HepG2 (cell line): ENCODE results near the gene TSGA10IP. TPM values are rescaled to one million over a fixed set of nuclear protein-coding genes. Genes with fewer than 3 reads are reported as not detected.

ENCODE experiments used
- ADNP ChIP-seq: sonication (generic); formaldehyde crosslinking; IDR thresholded peaks from 2 replicates; pipeline ENCODE4 v1.4.0; 2020; ENCODE audit warnings: missing genetic modification reagents
- ELF3 ChIP-seq: IDR thresholded peaks from 2 replicates; pipeline ENCODE4 v1.6.1; 2016; ENCODE audit warnings: missing genetic modification reagents, missing compliant biosample characterization
- HDAC6 ChIP-seq: fragments of 200-600 bp; sonication (generic); IDR thresholded peaks from 2 replicates; pipeline ENCODE4 v1.7.0; 2017; ENCODE audit warnings: mild to moderate bottlenecking, antibody characterized with exemption, low read length, low read depth
- HOXD1 ChIP-seq: sonication (generic); formaldehyde crosslinking; IDR thresholded peaks from 2 replicates; pipeline ENCODE4 v1.5.0; 2020; ENCODE audit warnings: missing genetic modification reagents
- JARID2 ChIP-seq: sonication (generic); formaldehyde crosslinking; IDR thresholded peaks from 2 replicates; pipeline ENCODE4 v1.8.1; 2023; ENCODE audit warnings: missing genetic modification reagents, inconsistent platforms; ENCODE audit not compliant: insufficient replicate concordance
- MIER3 ChIP-seq: IDR thresholded peaks from 2 replicates; pipeline ENCODE4 v1.6.1; 2016; ENCODE audit warnings: missing compliant biosample characterization, borderline replicate concordance
- SATB2 ChIP-seq: sonication (generic); formaldehyde crosslinking; IDR thresholded peaks from 2 replicates; pipeline ENCODE4 v1.5.0; 2020; ENCODE audit warnings: missing genetic modification reagents
- SCMH1 ChIP-seq: sonication (generic); formaldehyde crosslinking; IDR thresholded peaks from 2 replicates; pipeline ENCODE4 v1.9.0; 2021; ENCODE audit warnings: missing genetic modification reagents, mild to moderate bottlenecking, borderline replicate concordance
- SOX13 ChIP-seq, 3 experiments: fragments of 450-650 bp in 1 of 3; sonication (generic) in 1 of 3; formaldehyde crosslinking in 1 of 3; IDR thresholded peaks in 2 of 3; conservative IDR thresholded peaks in 1 of 3; 2 replicates each; pipeline versions ENCODE4 v1.5.0 to v1.6.1; 2016 to 2020; ENCODE audit warnings: antibody characterized with exemption in 1 of 3, mild to moderate bottlenecking in 1 of 3, missing compliant biosample characterization in 1 of 3, missing genetic modification reagents in 1 of 3, moderate library complexity in 1 of 3
- ZFP36L1 ChIP-seq: sonication (generic); formaldehyde crosslinking; IDR thresholded peaks from 2 replicates; pipeline ENCODE4 v1.8.0; 2022; ENCODE audit warnings: mild to moderate bottlenecking, missing genetic modification reagents, moderate library complexity
- ZNF205 ChIP-seq: IDR thresholded peaks from 2 replicates; pipeline ENCODE4 v1.6.1; 2018; ENCODE audit warnings: missing biosample characterization, missing genetic modification reagents
- ZNF367 ChIP-seq: sonication (generic); formaldehyde crosslinking; IDR thresholded peaks from 2 replicates; pipeline ENCODE4 v1.4.0; 2020; ENCODE audit warnings: missing genetic modification reagents, borderline replicate concordance
- ZNF432 ChIP-seq: sonication (generic); formaldehyde crosslinking; IDR thresholded peaks from 2 replicates; pipeline ENCODE4 v1.5.0; 2020; ENCODE audit warnings: missing genetic modification reagents, mild to moderate bottlenecking, borderline replicate concordance
- polyA plus RNA-seq, 8 experiments: library from polyadenylated mRNA; depleted of rRNA in 3 of 8; stranded (reverse) in 7 of 8; unstranded in 1 of 8; fragments of >200 nt; fragmentation: Illumina TruSeq in 4 of 8; extraction: Trizol in 4 of 8; gene quantifications; 2 replicates each; pipeline versions ENCODE4 v1.2.1 to v1.2.3, GENCODE V29; 2011 to 2016; ENCODE audit warnings: low read depth in 4 of 8, missing spikeins in 1 of 8, mixed read lengths in 1 of 8; ENCODE audit not compliant: insufficient read depth in 1 of 8
- total RNA-seq, 5 experiments: library from RNA; depleted of rRNA; stranded (reverse); fragments of >200 nt; fragmentation: Illumina TruSeq; extraction: Trizol; gene quantifications; 2 replicates each; pipeline ENCODE4 v1.2.3, GENCODE V29; 2016; ENCODE audit warnings: low read depth in 1 of 5
- TF ChIP-seq, protein P1 (sequence below): sonication (generic); formaldehyde crosslinking; IDR thresholded peaks from 2 replicates; pipeline ENCODE4 v1.4.0; 2020; ENCODE audit warnings: missing genetic modification reagents
- TF ChIP-seq, protein P2 (sequence below): sonication (generic); formaldehyde crosslinking; IDR thresholded peaks from 2 replicates; pipeline ENCODE4 v1.8.0; 2022; ENCODE audit warnings: missing genetic modification reagents, mild to moderate bottlenecking, moderate library complexity, borderline replicate concordance
- TF ChIP-seq, protein P3 (sequence below): sonication (generic); formaldehyde crosslinking; conservative IDR thresholded peaks from 2 replicates; pipeline ENCODE4 v1.5.0; 2020; ENCODE audit warnings: missing genetic modification reagents

TSGA10IP gene
- total and polyA plus RNA-seq, 2 of the 13 experiments (the other 11 are each of a cell fraction or from before 2014, with no cell fraction given): not detected

DNA sequence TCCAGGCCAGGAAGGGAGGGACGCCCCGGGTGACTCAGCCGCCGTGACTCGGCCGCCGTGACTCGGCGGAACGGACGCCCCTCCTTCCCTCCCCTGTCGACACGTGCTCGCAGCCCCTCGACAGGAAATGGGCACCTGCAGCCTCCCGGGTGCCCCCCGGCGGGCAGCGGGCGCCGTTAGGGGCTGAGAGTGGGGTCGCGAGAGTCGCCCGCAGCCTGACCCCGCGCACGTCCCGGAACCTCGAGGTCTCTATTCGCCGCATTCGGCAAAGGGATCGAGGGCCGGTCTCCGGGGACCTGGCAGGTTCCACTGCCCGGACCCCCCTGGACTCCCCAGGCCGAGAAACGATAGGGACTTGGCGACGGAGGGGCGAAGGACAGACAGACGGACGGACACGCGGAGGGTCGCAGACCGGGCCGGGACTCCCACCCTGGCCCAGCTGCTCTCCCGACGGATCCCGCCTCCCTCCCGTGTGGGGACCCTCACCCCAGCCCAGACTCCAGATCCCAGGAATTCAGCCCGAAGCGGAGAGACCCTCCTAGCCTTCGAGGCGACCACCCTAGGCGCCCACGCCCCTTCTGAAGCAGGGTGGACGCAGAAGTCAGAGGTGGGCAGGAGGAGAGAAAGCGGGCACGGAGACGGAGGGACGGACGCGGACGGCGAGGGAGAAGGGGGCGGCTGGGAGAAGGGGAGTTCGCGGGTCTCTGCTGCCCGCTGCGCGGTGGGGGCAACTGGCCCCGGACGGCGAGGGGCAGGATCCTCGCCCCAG is 45.7 kb upstream of the TSGA10IP start (continued):
- TF ChIP-seq MIER3 (CRISPR knock-in tag): no peak
- TF ChIP-seq, protein P1, sequence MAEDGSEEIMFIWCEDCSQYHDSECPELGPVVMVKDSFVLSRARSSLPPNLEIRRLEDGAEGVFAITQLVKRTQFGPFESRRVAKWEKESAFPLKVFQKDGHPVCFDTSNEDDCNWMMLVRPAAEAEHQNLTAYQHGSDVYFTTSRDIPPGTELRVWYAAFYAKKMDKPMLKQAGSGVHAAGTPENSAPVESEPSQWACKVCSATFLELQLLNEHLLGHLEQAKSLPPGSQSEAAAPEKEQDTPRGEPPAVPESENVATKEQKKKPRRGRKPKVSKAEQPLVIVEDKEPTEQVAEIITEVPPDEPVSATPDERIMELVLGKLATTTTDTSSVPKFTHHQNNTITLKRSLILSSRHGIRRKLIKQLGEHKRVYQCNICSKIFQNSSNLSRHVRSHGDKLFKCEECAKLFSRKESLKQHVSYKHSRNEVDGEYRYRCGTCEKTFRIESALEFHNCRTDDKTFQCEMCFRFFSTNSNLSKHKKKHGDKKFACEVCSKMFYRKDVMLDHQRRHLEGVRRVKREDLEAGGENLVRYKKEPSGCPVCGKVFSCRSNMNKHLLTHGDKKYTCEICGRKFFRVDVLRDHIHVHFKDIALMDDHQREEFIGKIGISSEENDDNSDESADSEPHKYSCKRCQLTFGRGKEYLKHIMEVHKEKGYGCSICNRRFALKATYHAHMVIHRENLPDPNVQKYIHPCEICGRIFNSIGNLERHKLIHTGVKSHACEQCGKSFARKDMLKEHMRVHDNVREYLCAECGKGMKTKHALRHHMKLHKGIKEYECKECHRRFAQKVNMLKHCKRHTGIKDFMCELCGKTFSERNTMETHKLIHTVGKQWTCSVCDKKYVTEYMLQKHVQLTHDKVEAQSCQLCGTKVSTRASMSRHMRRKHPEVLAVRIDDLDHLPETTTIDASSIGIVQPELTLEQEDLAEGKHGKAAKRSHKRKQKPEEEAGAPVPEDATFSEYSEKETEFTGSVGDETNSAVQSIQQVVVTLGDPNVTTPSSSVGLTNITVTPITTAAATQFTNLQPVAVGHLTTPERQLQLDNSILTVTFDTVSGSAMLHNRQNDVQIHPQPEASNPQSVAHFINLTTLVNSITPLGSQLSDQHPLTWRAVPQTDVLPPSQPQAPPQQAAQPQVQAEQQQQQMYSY (CRISPR knock-in tag): peak; percentile 56; the same call in 1 of the 2 replicates
- TF ChIP-seq, protein P2, sequence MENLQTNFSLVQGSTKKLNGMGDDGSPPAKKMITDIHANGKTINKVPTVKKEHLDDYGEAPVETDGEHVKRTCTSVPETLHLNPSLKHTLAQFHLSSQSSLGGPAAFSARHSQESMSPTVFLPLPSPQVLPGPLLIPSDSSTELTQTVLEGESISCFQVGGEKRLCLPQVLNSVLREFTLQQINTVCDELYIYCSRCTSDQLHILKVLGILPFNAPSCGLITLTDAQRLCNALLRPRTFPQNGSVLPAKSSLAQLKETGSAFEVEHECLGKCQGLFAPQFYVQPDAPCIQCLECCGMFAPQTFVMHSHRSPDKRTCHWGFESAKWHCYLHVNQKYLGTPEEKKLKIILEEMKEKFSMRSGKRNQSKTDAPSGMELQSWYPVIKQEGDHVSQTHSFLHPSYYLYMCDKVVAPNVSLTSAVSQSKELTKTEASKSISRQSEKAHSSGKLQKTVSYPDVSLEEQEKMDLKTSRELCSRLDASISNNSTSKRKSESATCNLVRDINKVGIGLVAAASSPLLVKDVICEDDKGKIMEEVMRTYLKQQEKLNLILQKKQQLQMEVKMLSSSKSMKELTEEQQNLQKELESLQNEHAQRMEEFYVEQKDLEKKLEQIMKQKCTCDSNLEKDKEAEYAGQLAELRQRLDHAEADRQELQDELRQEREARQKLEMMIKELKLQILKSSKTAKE (CRISPR knock-in tag): peak; percentile 62; the same call in 1 of the 2 replicates
- TF ChIP-seq ZNF432: no peak
- no peak for TF ChIP-seq HOXD1 (CRISPR knock-in tag)
- no peak for TF ChIP-seq ADNP (CRISPR knock-in tag)
- no peak for TF ChIP-seq ZNF367
- TF ChIP-seq, protein P3, sequence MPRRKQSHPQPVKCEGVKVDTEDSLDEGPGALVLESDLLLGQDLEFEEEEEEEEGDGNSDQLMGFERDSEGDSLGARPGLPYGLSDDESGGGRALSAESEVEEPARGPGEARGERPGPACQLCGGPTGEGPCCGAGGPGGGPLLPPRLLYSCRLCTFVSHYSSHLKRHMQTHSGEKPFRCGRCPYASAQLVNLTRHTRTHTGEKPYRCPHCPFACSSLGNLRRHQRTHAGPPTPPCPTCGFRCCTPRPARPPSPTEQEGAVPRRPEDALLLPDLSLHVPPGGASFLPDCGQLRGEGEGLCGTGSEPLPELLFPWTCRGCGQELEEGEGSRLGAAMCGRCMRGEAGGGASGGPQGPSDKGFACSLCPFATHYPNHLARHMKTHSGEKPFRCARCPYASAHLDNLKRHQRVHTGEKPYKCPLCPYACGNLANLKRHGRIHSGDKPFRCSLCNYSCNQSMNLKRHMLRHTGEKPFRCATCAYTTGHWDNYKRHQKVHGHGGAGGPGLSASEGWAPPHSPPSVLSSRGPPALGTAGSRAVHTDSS: no peak
- no peak for TF ChIP-seq HDAC6
- no peak for TF ChIP-seq JARID2 (CRISPR knock-in tag)
- peak; percentile 80; the same call in 1 of the 2 replicates for TF ChIP-seq ZFP36L1 (CRISPR knock-in tag)
- no peak for TF ChIP-seq SOX13 (IDR thresholded peaks at IDR 0.05)
- peak in 1 of 2 experiments; percentile 21; a peak in 1 of 4 replicates for TF ChIP-seq SOX13 (CRISPR knock-in tag; conservative IDR thresholded peaks at IDR 0.05 in 1 of 2, IDR thresholded peaks at IDR 0.05 in 1 of 2)
- TF ChIP-seq SCMH1 (CRISPR knock-in tag): no peak
- TF ChIP-seq ELF3: peak; percentile 58
- TF ChIP-seq SATB2 (CRISPR knock-in tag): no peak
- TF ChIP-seq ZNF205 (CRISPR knock-in tag): 0 out of 2 replicates have a peak, but pooled peaks have one; percentile 15
